Small intestine (tissue), 16 donors: ENCODE data around the gene GRIK1. TPM values are rescaled to one million over a fixed set of nuclear protein-coding genes. Genes with fewer than 3 reads are reported as not detected.

Experiments used
- DNase-seq, 2 donors: peaks; one replicate each; pipeline versions ENCODE4 v3.0.0 to v3.0.0-alpha.2; 2013
- FAIRE-seq: peaks from 2 replicates; lab custom pipeline; 2012; peaks lifted over from hg19 to GRCh38; lab: Jason Lieb, UNC
- H3K27ac ChIP-seq, 3 donors: one replicate each; pipeline ENCODE4 v1.5.1; 2013; ENCODE audit warnings: low read length in 2 of 3, mild to moderate bottlenecking in 2 of 3, control low read depth in 1 of 3, inconsistent platforms in 1 of 3, low read depth in 1 of 3, moderate library complexity in 1 of 3
- H3K27me3 ChIP-seq, 3 donors: one replicate each; pipeline ENCODE4 v1.6.1; 2013; ENCODE audit warnings: low read length in 3 of 3, inconsistent platforms in 1 of 3; ENCODE audit not compliant: control insufficient read depth in 3 of 3, insufficient read depth in 3 of 3
- H3K36me3 ChIP-seq, 3 donors: one replicate each; pipeline ENCODE4 v1.6.1; 2013; ENCODE audit warnings: low read length in 3 of 3, inconsistent platforms in 1 of 3, low read depth in 1 of 3, mild to moderate bottlenecking in 1 of 3, moderate library complexity in 1 of 3; ENCODE audit not compliant: control insufficient read depth in 3 of 3, insufficient read depth in 2 of 3
- H3K4me1 ChIP-seq, 3 donors: one replicate each; pipeline ENCODE4 v1.6.1; 2013; ENCODE audit warnings: low read length in 2 of 3, inconsistent platforms in 1 of 3, low read depth in 1 of 3, mild to moderate bottlenecking in 1 of 3, moderate library complexity in 1 of 3; ENCODE audit not compliant: control insufficient read depth in 3 of 3, insufficient read depth in 2 of 3
- H3K4me3 ChIP-seq, 3 donors: one replicate each; pipeline ENCODE4 v1.5.1; 2013; ENCODE audit warnings: low read length in 3 of 3, control low read depth in 1 of 3, inconsistent platforms in 1 of 3, low read depth in 1 of 3, mild to moderate bottlenecking in 1 of 3, moderate library complexity in 1 of 3
- H3K9me3 ChIP-seq, 2 donors: one replicate each; pipeline ENCODE4 v1.6.1; 2013; ENCODE audit warnings: low read depth in 1 of 2, low read length in 1 of 2; ENCODE audit not compliant: control insufficient read depth in 2 of 2, insufficient read depth in 1 of 2
- WGBS, 3 donors: extraction: QIAGEN DNeasy Blood & Tissue Kit; methylation state at CpG; one replicate each; pipeline ENCODE4 v1.1.7; 2013; 5-methylcytosine and 5-hydroxymethylcytosine counted together
- long read RNA-seq, 10 donors: transcript quantifications; one replicate each; lab custom pipeline, GENCODE V29; 2026
- polyA plus RNA-seq, 4 donors: library from polyadenylated mRNA; stranded (reverse) in 3 of 4; unstranded in 1 of 4; fragments of 200-250 nt in 3 of 4; fragments of 120-200 nt in 1 of 4; gene quantifications; one replicate each; pipeline versions ENCODE4 v1.2.1 to v1.2.3, GENCODE V29; 2013
- donor health status: healthy with polysubstance abuse.
- donor health status: control.
- donor health status: control.
- donor health status: Bipolar disorder and iron deficiency.
- donor health status: healthy.

The GRIK1 gene
- under 1 TPM in 2 of 4 donors, not detected in 2; 0.24 to 0.37 TPM for polyA plus RNA-seq
- long read RNA-seq, donor 1 = 0 reads
- long read RNA-seq, donor 2 = 0 reads
- long read RNA-seq, donor 3 = 0 reads
- long read RNA-seq, donor 4 = 0 reads
- long read RNA-seq, donor 5 = 0 reads
- long read RNA-seq, donor 6 = 0 reads
- long read RNA-seq, donor 7 = 0 reads
- long read RNA-seq, donor 8 = 0 reads
- long read RNA-seq, donor 9 = 0 reads
- long read RNA-seq, donor 10 = 0 reads

DNA sequence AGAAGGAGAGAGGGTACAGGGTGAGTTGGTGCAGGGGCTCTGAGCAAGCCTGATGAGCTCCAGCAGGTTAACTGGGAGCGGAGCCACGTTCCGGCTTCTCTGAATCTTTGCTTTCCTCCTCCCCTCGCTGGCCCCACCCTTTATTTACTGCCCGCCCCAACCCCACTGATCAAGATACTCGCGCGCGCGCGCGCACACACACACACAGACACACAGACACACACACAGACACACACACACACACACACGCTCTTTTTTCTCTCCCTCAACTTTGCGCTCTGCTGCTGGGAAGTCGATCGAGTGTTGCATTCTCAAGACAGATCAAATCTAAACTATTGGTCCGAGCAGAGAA lies at the start of gene GRIK1:
Gene GRIK1, minus strand, starts transcription at position 73 of the 352 bp plus-strand sequence.
- Histone ChIP-seq H3K27ac (no peak within 1 kb of the TSS), H3K9me3 (peaks cover 0 to 1% of the 10 kb centered on the region in 2 donors), H3K27me3 (peaks cover 0 to 32% (median 3%) of the 10 kb centered on the region in 3 donors), H3K36me3 (no peaks in the 10 kb centered on the region), H3K4me1 (no peaks in the 10 kb centered on the region), H3K4me3 (peak within 1 kb of the TSS in 1 of 3 donors; percentile 20)
- DNase-seq (no peak), FAIRE-seq (no peak)
- WGBS, 3 donors = 3 to 25% (median 25%) methylated on average over 17 of the region's 17 CpGs

DNA sequence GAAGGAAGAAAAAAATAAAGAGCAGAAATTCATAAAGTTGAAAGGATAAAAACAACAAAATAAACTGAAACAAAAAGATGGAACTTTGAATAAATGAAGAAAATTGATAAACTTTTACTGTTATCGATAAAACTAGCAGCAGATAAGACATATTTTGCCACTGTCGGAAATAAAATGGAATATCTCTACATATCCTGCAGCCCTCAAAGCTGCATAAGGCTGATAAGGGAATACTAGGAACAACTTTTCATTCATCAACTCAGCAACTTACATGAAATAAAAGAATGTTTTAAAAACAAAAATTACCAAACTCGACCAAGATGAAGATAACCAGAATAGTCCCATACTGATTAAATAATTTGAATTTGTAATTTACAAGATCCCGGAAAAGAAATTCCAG lies 48.0 kb upstream of the GRIK1 start:
- DNase-seq (no peak), FAIRE-seq (no peak)
- no peaks in the 10 kb centered on the region for H3K36me3 ChIP-seq

DNA sequence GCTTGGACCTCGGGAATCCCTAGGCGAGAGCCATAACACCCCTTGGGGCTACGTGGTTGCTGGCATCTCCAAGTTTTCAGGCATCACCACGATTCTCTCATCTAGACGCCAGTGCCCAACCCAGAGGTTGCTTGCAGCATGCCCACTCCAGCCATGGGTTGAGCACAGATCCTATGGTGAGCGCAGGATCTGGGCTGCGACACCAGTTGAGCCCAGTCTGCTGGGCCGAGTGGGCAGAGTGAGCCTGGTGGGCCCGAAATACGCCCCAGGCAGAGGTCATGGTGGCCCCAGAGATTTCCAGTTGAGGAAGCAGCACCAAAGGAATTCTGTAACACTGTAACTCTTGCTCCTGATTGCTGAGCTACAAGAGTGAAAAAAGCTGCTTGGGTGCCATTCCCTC lies 46.1 kb upstream of the GRIK1 start:
- no peak overlapping the region for H3K4me3 ChIP-seq
- 83 to 88% (median 86%) methylated on average over 10 of the region's 10 CpGs for WGBS, 3 donors
- H3K36me3 ChIP-seq = no peaks in the 10 kb centered on the region
- no peaks in the 10 kb centered on the region for H3K27me3 ChIP-seq
- H3K4me1 ChIP-seq = no peaks in the 10 kb centered on the region
- no peak overlapping the region for H3K27ac ChIP-seq
- H3K9me3 ChIP-seq = peaks cover 0 to 11% of the 10 kb centered on the region in 2 donors
- no peak for FAIRE-seq
- DNase-seq = no peak

More for the DNA sequence above, 48.0 kb upstream of the GRIK1 start:
- Histone ChIP-seq H3K4me3 (no peak overlapping the region), H3K4me1 (no peaks in the 10 kb centered on the region), H3K27me3 (no peaks in the 10 kb centered on the region), H3K27ac (no peak overlapping the region), H3K9me3 (peaks cover 0 to 11% of the 10 kb centered on the region in 2 donors)
- WGBS, 3 donors = 67 to 72% (median 69%) methylated on average over 4 of the region's 4 CpGs

- Histone ChIP-seq H3K9me3 (peaks cover 0 to 1% of the 10 kb centered on the region in 2 donors), H3K36me3 (no peaks in the 10 kb centered on the region), H3K4me1 (no peaks in the 10 kb centered on the region), H3K27me3 (no peaks in the 10 kb centered on the region), H3K27ac (no peak overlapping the region), H3K4me3 (no peak overlapping the region)
- 60 to 88% (median 87%) methylated on average over 1 of the region's 1 CpG for WGBS, 3 donors
- FAIRE-seq (no peak), DNase-seq (no peak)
Measured at GRCh38 chr21:29979043-29979442, 39.2 kb upstream of the GRIK1 start.

DNA sequence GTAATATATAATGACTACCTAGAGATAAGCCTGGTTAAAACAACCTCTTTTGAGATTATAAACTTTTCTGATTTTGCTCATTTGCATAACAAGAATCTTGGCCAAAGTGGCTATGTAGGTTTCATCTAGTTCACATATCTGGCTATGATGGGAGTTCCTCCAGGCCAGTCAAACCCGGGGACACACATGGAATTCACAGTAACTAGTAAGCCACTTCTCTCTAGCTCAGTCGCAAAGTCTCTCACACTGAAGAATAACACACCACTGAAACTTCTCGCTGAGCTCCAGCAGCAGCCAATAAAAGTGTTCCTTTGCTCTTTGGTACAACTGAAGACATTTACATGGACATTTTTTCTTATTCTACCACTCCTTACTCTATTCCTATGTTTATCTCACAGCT lies 36.0 kb upstream of the GRIK1 start:
- Histone ChIP-seq H3K4me1 (no peaks in the 10 kb centered on the region), H3K27me3 (no peaks in the 10 kb centered on the region), H3K36me3 (no peaks in the 10 kb centered on the region), H3K9me3 (peaks cover 0 to 1% of the 10 kb centered on the region in 2 donors), H3K4me3 (no peak overlapping the region), H3K27ac (no peak overlapping the region)
- DNase-seq = no peak
- no peak for FAIRE-seq
- 62 to 87% (median 79%) methylated on average over 3 of the region's 3 CpGs for WGBS, 3 donors

DNA sequence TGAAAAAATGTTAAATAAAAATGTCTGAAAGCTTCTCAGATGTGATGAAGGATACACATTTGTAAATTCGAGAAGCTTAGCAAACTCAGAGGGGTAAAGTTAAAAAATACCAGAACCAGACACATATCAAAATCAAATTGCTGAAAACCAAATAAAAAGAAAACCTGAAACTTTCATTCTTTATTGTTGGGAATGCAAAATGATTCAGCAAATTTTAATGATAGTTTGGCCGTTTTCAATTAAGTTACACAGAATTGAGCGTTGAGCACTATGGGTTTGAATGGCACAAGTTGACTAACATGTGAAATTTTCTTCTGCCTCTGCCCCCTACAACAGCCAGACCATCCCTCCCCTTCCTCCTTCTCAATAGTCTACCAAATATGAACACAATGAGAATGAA lies 33.5 kb upstream of the GRIK1 start:
- Histone ChIP-seq H3K4me3 (no peak overlapping the region), H3K36me3 (no peaks in the 10 kb centered on the region), H3K27ac (no peak overlapping the region), H3K9me3 (peaks cover 0 to 1% of the 10 kb centered on the region in 2 donors), H3K27me3 (no peaks in the 10 kb centered on the region), H3K4me1 (no peaks in the 10 kb centered on the region)
- DNase-seq (no peak), FAIRE-seq (no peak)
- WGBS, 3 donors = 76 to 86% (median 84%) methylated on average over 3 of the region's 3 CpGs

DNA sequence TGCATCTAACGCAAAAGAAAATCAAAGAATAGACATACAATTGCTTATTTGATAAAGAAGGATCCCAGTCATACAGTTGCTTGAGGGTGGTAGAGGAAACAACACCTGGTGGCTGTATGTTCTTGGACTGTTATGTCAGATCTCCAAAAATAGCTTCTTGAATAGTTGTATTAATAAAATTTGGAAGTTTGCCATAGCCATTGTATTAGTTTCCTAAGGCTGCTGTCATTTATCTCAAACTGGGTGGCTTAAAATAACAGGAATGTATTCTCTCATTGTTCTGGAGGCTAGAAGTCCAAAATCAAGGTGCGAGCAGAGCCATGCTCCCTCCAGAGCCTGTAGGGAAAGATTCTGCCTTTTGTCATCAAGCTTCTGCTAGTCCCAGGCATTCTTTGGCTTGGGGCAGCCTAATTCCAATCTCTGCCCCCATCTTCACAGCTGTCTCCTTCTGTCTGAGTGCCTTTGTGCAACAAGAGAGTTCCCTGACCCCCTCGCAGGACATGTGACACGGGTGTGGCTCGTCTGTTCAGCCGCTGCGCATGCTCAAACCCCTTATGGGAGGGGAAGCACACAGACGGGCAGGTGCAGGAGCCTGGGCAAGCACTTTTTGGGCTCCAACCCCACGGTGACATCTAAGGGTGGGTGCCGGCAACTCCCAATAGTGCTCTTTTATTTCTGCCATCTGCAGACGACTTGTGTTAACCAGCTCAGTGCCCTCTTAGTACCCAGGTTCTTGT lies 21.7 kb upstream of the GRIK1 start:
- no peak for DNase-seq
- WGBS, 3 donors = 78 to 80% (median 78%) methylated on average over 11 of the region's 11 CpGs
- no peak overlapping the region for H3K27ac ChIP-seq
- H3K4me3 ChIP-seq = no peak overlapping the region
- no peaks in the 10 kb centered on the region for H3K27me3 ChIP-seq
- no peaks in the 10 kb centered on the region for H3K9me3 ChIP-seq
- no peak for FAIRE-seq
- H3K36me3 ChIP-seq = no peaks in the 10 kb centered on the region
- no peaks in the 10 kb centered on the region for H3K4me1 ChIP-seq

DNA sequence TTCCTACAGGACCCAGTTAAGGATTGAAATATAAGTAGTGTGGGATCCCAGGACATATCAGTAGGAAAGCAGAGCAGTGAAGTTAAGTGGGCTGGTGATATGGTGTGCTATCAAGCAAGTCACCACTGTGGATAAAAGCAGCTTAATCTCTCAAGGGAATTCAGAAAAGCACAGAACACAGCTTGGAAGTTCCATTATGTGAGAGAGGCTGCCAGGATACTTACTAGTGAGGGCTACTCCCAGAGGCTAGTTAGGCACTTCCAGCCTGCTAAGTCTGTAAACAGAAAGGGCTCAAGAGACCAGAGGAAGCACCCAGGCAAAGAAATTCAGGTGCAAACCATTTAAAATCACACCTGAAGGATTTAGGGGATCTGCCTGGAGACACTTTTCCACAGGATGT lies 18.8 kb upstream of the GRIK1 start:
- Histone ChIP-seq H3K9me3 (no peaks in the 10 kb centered on the region), H3K27me3 (no peaks in the 10 kb centered on the region), H3K4me1 (no peaks in the 10 kb centered on the region), H3K4me3 (no peak overlapping the region), H3K27ac (no peak overlapping the region), H3K36me3 (no peaks in the 10 kb centered on the region)
- DNase-seq (no peak), FAIRE-seq (no peak)
